ENCODE data around the gene PRR27.

DNA sequence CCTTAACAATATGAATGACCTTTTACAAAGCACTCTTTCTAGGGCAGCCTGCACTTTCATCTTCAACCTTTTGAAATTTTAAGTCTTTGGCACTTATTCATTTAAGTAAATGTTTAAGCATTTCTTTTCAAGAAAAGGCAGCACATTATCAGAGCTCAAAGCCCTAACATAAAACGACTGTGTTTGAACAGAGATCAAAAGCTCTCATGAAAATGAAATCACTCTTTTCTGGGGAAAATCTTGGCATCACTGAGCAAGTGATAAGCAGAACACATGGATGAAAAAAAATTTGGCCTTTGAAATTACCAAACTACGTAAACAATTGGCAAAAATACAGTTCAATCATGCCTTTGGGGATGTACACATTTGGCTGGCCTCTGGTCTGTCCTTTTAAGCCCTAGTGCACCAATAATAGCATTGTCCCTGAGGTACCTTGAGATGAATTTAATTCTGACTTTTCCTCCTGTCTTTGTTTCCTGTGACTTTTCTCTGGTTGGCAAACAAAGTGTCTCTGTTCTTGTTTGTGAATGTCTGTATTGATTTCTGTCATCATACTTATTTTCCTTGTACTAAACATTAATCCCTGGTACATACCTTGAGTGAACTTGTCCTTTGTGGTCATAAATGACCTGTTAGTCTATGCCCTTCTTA is 28.6 kb downstream of the PRR27 start:
- TF ChIP-seq EZH2 (IDR thresholded peaks at IDR 0.05; ENCODE audit: insufficient read depth, low read length): no peak
- TF ChIP-seq CTCF (IDR thresholded peaks at IDR 0.05; ENCODE audit: insufficient read depth, low read depth, low read length): no peak

Measured in astrocyte (in vitro differentiated cells and primary cell).